ENCODE data around the gene ADCK1. TPM values are rescaled to one million over a fixed set of nuclear protein-coding genes. Genes with fewer than 3 reads are reported as not detected.

ADCK1 gene
- total RNA-seq, 1 experiment from 2014 or later, result 5.7 TPM

GRCh38 chr14:77864085-77864484 lies 64.2 kb downstream of the ADCK1 start:
- BruUV-seq (replicated peaks), result no TSS peak
- ATAC-seq, result no peak

GRCh38 chr14:77864580-77864979 lies 64.7 kb downstream of the ADCK1 start:
- ChIA-PET POLR2A (ENCODE audit: unreplicated experiment) (no interaction called here), CTCF (no interaction called here)
- no peaks in the 10 kb centered on the region for H3K9me2 ChIP-seq (replicated peaks; ENCODE audit: low read length)
- H3K4me1 ChIP-seq (ENCODE audit: insufficient read depth, low read length), result no peaks in the 10 kb centered on the region
- no peak for ATAC-seq
- no peaks in the 10 kb centered on the region for H3K27me3 ChIP-seq (ENCODE audit: low read length)
- H4K20me1 ChIP-seq (ENCODE audit: low read length), result no peaks in the 10 kb centered on the region
- intact Hi-C loops (cut with micrococcal nuclease), result loop anchor here (5.0 kb wide), 1 partner anchor 833 kb away; no protein-coding TSS in a partner anchor
- TF ChIP-seq EZH2 (IDR thresholded peaks at IDR 0.05; ENCODE audit: low read length, unreplicated experiment) (no peak), CTCF (conservative IDR thresholded peaks at IDR 0.05; ENCODE audit: low read depth, low read length) (no peak), EZH2phosphoT487 (IDR thresholded peaks at IDR 0.05; ENCODE audit: borderline replicate concordance, low read length) (no peak)
- no peaks in the 10 kb centered on the region for H3F3A ChIP-seq (ENCODE audit: low read length, unreplicated experiment)
- H3K79me2 ChIP-seq (ENCODE audit: low read length), result no peaks in the 10 kb centered on the region
- DNase-seq, result no peak
- H2AFZ ChIP-seq (ENCODE audit: low read length), result no peak overlapping the region
- H3K4me3 ChIP-seq (ENCODE audit: low read length), result no peak overlapping the region
- H3K27ac ChIP-seq (ENCODE audit: low read length), result no peak overlapping the region
- no peak overlapping the region for H3K9ac ChIP-seq (ENCODE audit: low read length)
- BruUV-seq (replicated peaks), result no TSS peak
- H3K9me3 ChIP-seq (ENCODE audit: low read length), result no peaks in the 10 kb centered on the region
- no peaks in the 10 kb centered on the region for H3K36me3 ChIP-seq (ENCODE audit: low read depth, low read length)
- H3K4me2 ChIP-seq (ENCODE audit: low read length), result no peak overlapping the region

More at GRCh38 chr14:77864085-77864484, 64.2 kb downstream of the ADCK1 start:
- DNase-seq, result no peak
- no peaks in the 10 kb centered on the region for H3K79me2 ChIP-seq (ENCODE audit: low read length)
- H3K9me3 ChIP-seq (ENCODE audit: low read length), result no peaks in the 10 kb centered on the region
- no peaks in the 10 kb centered on the region for H4K20me1 ChIP-seq (ENCODE audit: low read length)
- H3K4me2 ChIP-seq (ENCODE audit: low read length), result no peak overlapping the region
- no peaks in the 10 kb centered on the region for H3K36me3 ChIP-seq (ENCODE audit: low read depth, low read length)
- no peak overlapping the region for H3K4me3 ChIP-seq (ENCODE audit: low read length)
- no peak overlapping the region for H2AFZ ChIP-seq (ENCODE audit: low read length)
- intact Hi-C loops (cut with micrococcal nuclease), result loop anchor here (5.0 kb wide), 1 partner anchor 833 kb away; no protein-coding TSS in a partner anchor
- H3K27me3 ChIP-seq (ENCODE audit: low read length), result no peaks in the 10 kb centered on the region
- TF ChIP-seq EZH2phosphoT487 (IDR thresholded peaks at IDR 0.05; ENCODE audit: borderline replicate concordance, low read length) (no peak), EZH2 (IDR thresholded peaks at IDR 0.05; ENCODE audit: low read length, unreplicated experiment) (no peak), CTCF (conservative IDR thresholded peaks at IDR 0.05; ENCODE audit: low read depth, low read length) (no peak)
- no peaks in the 10 kb centered on the region for H3K4me1 ChIP-seq (ENCODE audit: insufficient read depth, low read length)
- ChIA-PET POLR2A (ENCODE audit: unreplicated experiment) (no interaction called here), CTCF (no interaction called here)
- no peaks in the 10 kb centered on the region for H3F3A ChIP-seq (ENCODE audit: low read length, unreplicated experiment)
- no peaks in the 10 kb centered on the region for H3K9me2 ChIP-seq (replicated peaks; ENCODE audit: low read length)
- H3K27ac ChIP-seq (ENCODE audit: low read length), result no peak overlapping the region
- H3K9ac ChIP-seq (ENCODE audit: low read length), result no peak overlapping the region

- H3K27ac ChIP-seq (ENCODE audit: low read length), result no peak overlapping the region
- no peaks in the 10 kb centered on the region for H3K79me2 ChIP-seq (ENCODE audit: low read length)
- no peak overlapping the region for H3K4me2 ChIP-seq (ENCODE audit: low read length)
- POLR2A ChIA-PET (ENCODE audit: unreplicated experiment), result no interaction called here
- H4K20me1 ChIP-seq (ENCODE audit: low read length), result no peaks in the 10 kb centered on the region
- CTCF ChIA-PET, result no interaction called here
- H3K9ac ChIP-seq (ENCODE audit: low read length), result no peak overlapping the region
- H3K4me3 ChIP-seq (ENCODE audit: low read length), result no peak overlapping the region
- H3K36me3 ChIP-seq (ENCODE audit: low read depth, low read length), result no peaks in the 10 kb centered on the region
- intact Hi-C loops (cut with micrococcal nuclease), result no loop called here
- BruUV-seq (replicated peaks), result no TSS peak
- H3K4me1 ChIP-seq (ENCODE audit: insufficient read depth, low read length), result no peaks in the 10 kb centered on the region
- TF ChIP-seq CTCF (conservative IDR thresholded peaks at IDR 0.05; ENCODE audit: low read depth, low read length) (no peak), EZH2phosphoT487 (IDR thresholded peaks at IDR 0.05; ENCODE audit: borderline replicate concordance, low read length) (no peak), EZH2 (IDR thresholded peaks at IDR 0.05; ENCODE audit: low read length, unreplicated experiment) (no peak)
- DNase-seq (no peak), ATAC-seq (no peak)
- H3K27me3 ChIP-seq (ENCODE audit: low read length), result no peaks in the 10 kb centered on the region
- no peak overlapping the region for H2AFZ ChIP-seq (ENCODE audit: low read length)
- H3F3A ChIP-seq (ENCODE audit: low read length, unreplicated experiment), result no peaks in the 10 kb centered on the region
- no peaks in the 10 kb centered on the region for H3K9me3 ChIP-seq (ENCODE audit: low read length)
- no peaks in the 10 kb centered on the region for H3K9me2 ChIP-seq (replicated peaks; ENCODE audit: low read length)
Measured at GRCh38 chr14:77865455-77865854, 65.5 kb downstream of the ADCK1 start.
